RWPE1 (cell line): ENCODE results near the gene TET3.

Source experiments
- CTCF ChIA-PET: fragments of 350-600 bp; sonication (Branson Sonifier 250); formaldehyde crosslinking; extraction: SDS; loops from one replicate; lab custom pipeline; 2021; lab: Yijun Ruan, JAX
- POLR2A ChIA-PET: fragments of 400-600 bp; formaldehyde crosslinking; extraction: SDS; loops from one replicate; lab custom pipeline; 2020; ENCODE audit warnings: antibody characterized with exemption; ENCODE audit not compliant: low non-redundant PET; lab: Yijun Ruan, JAX
- DNase-seq: peaks from one replicate; pipeline ENCODE4 v3.0.0; 2012; ENCODE audit warnings: low spot score
- H3K27ac ChIP-seq: fragments of 450-650 bp; 2 replicates; pipeline ENCODE4 v1.5.1; 2017
- CTCF ChIP-seq: fragments of 450-650 bp; conservative IDR thresholded peaks from 2 replicates; pipeline ENCODE4 v1.5.1; 2017; ENCODE audit warnings: low read depth, mild to moderate bottlenecking

The TET3 gene

GRCh38 chr2:73979021-73979420 is 5.7 kb upstream of the TET3 start:
- POLR2A ChIA-PET, result no interaction called here
- no peak for DNase-seq
- TF ChIP-seq CTCF, result no peak
- H3K27ac ChIP-seq, result no peak overlapping the region
- CTCF ChIA-PET, result interaction anchor here (1.3 kb wide), 1 partner anchor 168 kb away, joined by 3 read pairs; no protein-coding TSS in a partner anchor

- peak; percentile 80 for DNase-seq
- TF ChIP-seq CTCF, result no peak
- POLR2A ChIA-PET, result no interaction called here
- H3K27ac ChIP-seq, result peak overlapping the region; percentile 43; the same call in 1 of the 2 replicates
- CTCF ChIA-PET, result interaction anchor here (1.3 kb wide), 1 partner anchor 168 kb away, joined by 3 read pairs; no protein-coding TSS in a partner anchor
Observed at GRCh38 chr2:73979686-73980085, 5.0 kb upstream of the TET3 start.

GRCh38 chr2:73980566-73980965 is 4.1 kb upstream of the TET3 start:
- TF ChIP-seq CTCF, result no peak
- ChIA-PET POLR2A (no interaction called here), CTCF (interaction anchor here (0.6 to 0.7 kb wide), 3 partner anchors 27 to 735 kb away, joined by 3 to 4 read pairs (median 3); no protein-coding TSS in a partner anchor)
- DNase-seq, result no peak
- H3K27ac ChIP-seq, result no peak overlapping the region

- peak overlapping the region; percentile 100 for H3K27ac ChIP-seq
- TF ChIP-seq CTCF, result no peak
- ChIA-PET CTCF (interaction anchor here (0.7 kb wide), 2 partner anchors 28 to 85 kb away, joined by 3 to 4 read pairs; no protein-coding TSS in a partner anchor), POLR2A (no interaction called here)
- no peak for DNase-seq
Observed at GRCh38 chr2:73981081-73982001, 3.4 kb upstream of the TET3 start.

GRCh38 chr2:73982140-73982617 is 2.5 kb upstream of the TET3 start:
- peak overlapping the region; percentile 100 for H3K27ac ChIP-seq
- POLR2A ChIA-PET, result interaction anchor here (0.6 kb wide), 1 partner anchor 145 kb away, joined by 3 read pairs; no protein-coding TSS in a partner anchor
- CTCF ChIA-PET, result interaction anchor here (0.6 kb wide), 1 partner anchor 144 kb away, joined by 3 read pairs; no protein-coding TSS in a partner anchor
- peak; percentile 78 for DNase-seq
- TF ChIP-seq CTCF, result no peak

GRCh38 chr2:73983322-73984202 is 1.1 kb upstream of the TET3 start:
- DNase-seq, result peak; percentile 89
- CTCF ChIA-PET, result interaction anchor here (0.6 to 0.7 kb wide), 2 partner anchors 42 to 115 kb away, joined by 3 read pairs; no protein-coding TSS in a partner anchor
- TF ChIP-seq CTCF, result 0 out of 2 replicates have a peak, but pooled peaks have one; percentile 5
- POLR2A ChIA-PET, result no interaction called here
- H3K27ac ChIP-seq, result peak overlapping the region; percentile 100
